ENCODE measurements around the gene KRT10. TPM values are rescaled to one million over a fixed set of nuclear protein-coding genes. Genes with fewer than 3 reads are reported as not detected.
A peak's percentile ranks its signal among the peaks of the same experiment; 100 is the strongest.

Gene KRT10
- polyA plus RNA-seq, 3 donors: 9.7 to 79.1 (median 58.7) TPM

DNA sequence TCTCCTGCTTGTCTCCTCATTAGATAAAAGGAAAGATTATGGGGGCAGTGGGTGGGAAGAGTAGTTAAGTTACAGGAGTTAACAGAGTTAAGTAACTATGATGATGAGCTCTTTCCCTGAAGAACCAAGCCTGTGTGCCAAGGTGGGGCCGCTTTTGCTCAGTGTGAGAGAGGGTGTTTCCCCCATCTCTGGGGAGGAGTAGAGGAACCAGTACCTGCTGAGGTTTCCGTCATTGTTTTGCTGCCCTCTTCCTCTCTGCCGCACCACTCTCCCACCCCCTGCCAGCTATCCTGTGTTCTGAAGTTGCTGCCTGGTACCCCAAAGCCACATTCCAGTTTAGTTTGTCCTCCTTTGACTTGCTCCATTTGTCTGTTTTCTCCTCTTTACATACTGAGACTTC, 20.8 kb upstream of the KRT10 start:
- Histone ChIP-seq H2AFZ (ENCODE audit: insufficient read depth, low read depth, low read length, poor library complexity, severe bottlenecking) (no peak overlapping the region), H3K4me3 (replicated peaks in 1 of 3; ENCODE audit: low read depth in 2 of 3, low read length in 3 of 3) (no peak overlapping the region), H3K4me2 (replicated peaks; ENCODE audit: extremely low read depth, low read length, poor library complexity, severe bottlenecking) (no peak overlapping the region), H4K20me1 (ENCODE audit: insufficient read depth, low read length) (no peaks in the 10 kb centered on the region), H3K4me1 (ENCODE audit: control insufficient read depth in 1 of 2, insufficient read depth in 2 of 2, low read length in 2 of 2) (no peaks in the 10 kb centered on the region), H3K79me2 (ENCODE audit: insufficient read depth, low read length) (no peaks in the 10 kb centered on the region), H3K27ac (ENCODE audit: low read depth in 1 of 2, low read length in 2 of 2) (no peak overlapping the region), H3K36me3 (replicated peaks in 1 of 2; ENCODE audit: control insufficient read depth in 1 of 2, insufficient read depth in 2 of 2, low read length in 2 of 2) (no peaks in the 10 kb centered on the region), H3K9me3 (replicated peaks in 1 of 2; ENCODE audit: control insufficient read depth in 1 of 2, insufficient read depth in 1 of 2, low read length in 2 of 2) (no peaks in the 10 kb centered on the region), H3K9ac (ENCODE audit: insufficient read depth, low read length, poor library complexity, severe bottlenecking) (no peak overlapping the region), H3K27me3 (ENCODE audit: control insufficient read depth in 2 of 2, insufficient read depth in 2 of 2, low read length in 2 of 2) (peaks cover 7 to 14% of the 10 kb centered on the region in 2 donors)
- Mint-ChIP-seq H3K4me3 (peak overlapping the region in 1 of 2 donors; percentile 27), H3K9me3 (peaks cover 0 to 8% (median 0%) of the 10 kb centered on the region in 7 donors), H3K36me3 (no peaks in the 10 kb centered on the region), H3K27ac (no peak overlapping the region), H3K4me1 (no peaks in the 10 kb centered on the region), H3K27me3 (ENCODE audit: low read depth in 3 of 3) (peaks cover 20 to 50% (median 34%) of the 10 kb centered on the region in 3 donors)
- intact Hi-C loops (cut with micrococcal nuclease): no loop called here
- TF ChIP-seq, protein P1, sequence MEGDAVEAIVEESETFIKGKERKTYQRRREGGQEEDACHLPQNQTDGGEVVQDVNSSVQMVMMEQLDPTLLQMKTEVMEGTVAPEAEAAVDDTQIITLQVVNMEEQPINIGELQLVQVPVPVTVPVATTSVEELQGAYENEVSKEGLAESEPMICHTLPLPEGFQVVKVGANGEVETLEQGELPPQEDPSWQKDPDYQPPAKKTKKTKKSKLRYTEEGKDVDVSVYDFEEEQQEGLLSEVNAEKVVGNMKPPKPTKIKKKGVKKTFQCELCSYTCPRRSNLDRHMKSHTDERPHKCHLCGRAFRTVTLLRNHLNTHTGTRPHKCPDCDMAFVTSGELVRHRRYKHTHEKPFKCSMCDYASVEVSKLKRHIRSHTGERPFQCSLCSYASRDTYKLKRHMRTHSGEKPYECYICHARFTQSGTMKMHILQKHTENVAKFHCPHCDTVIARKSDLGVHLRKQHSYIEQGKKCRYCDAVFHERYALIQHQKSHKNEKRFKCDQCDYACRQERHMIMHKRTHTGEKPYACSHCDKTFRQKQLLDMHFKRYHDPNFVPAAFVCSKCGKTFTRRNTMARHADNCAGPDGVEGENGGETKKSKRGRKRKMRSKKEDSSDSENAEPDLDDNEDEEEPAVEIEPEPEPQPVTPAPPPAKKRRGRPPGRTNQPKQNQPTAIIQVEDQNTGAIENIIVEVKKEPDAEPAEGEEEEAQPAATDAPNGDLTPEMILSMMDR (IDR thresholded peaks at IDR 0.05): no peak
- no peak for DNase-seq
- no CpG with 5 or more reads among the region's 3 CpGs for WGBS (ENCODE audit: insufficient coverage)

- Histone ChIP-seq H3K4me1 (ENCODE audit: control insufficient read depth in 1 of 2, insufficient read depth in 2 of 2, low read length in 2 of 2) (no peaks in the 10 kb centered on the region), H3K79me2 (ENCODE audit: insufficient read depth, low read length) (no peaks in the 10 kb centered on the region), H3K36me3 (replicated peaks in 1 of 2; ENCODE audit: control insufficient read depth in 1 of 2, insufficient read depth in 2 of 2, low read length in 2 of 2) (no peaks in the 10 kb centered on the region), H3K27ac (ENCODE audit: low read depth in 1 of 2, low read length in 2 of 2) (no peak overlapping the region), H4K20me1 (ENCODE audit: insufficient read depth, low read length) (no peaks in the 10 kb centered on the region), H3K9ac (ENCODE audit: insufficient read depth, low read length, poor library complexity, severe bottlenecking) (no peak overlapping the region), H3K9me3 (replicated peaks in 1 of 2; ENCODE audit: control insufficient read depth in 1 of 2, insufficient read depth in 1 of 2, low read length in 2 of 2) (no peaks in the 10 kb centered on the region), H3K4me3 (replicated peaks in 1 of 3; ENCODE audit: low read depth in 2 of 3, low read length in 3 of 3) (no peak overlapping the region), H3K4me2 (replicated peaks; ENCODE audit: extremely low read depth, low read length, poor library complexity, severe bottlenecking) (no peak overlapping the region), H3K27me3 (ENCODE audit: control insufficient read depth in 2 of 2, insufficient read depth in 2 of 2, low read length in 2 of 2) (peaks cover 7 to 13% of the 10 kb centered on the region in 2 donors), H2AFZ (ENCODE audit: insufficient read depth, low read depth, low read length, poor library complexity, severe bottlenecking) (no peak overlapping the region)
- TF ChIP-seq, protein P1 (IDR thresholded peaks at IDR 0.05): no peak
- no peaks in the 10 kb centered on the region for H3K4me1 Mint-ChIP-seq
- H3K9me3 Mint-ChIP-seq: peaks cover 0 to 8% (median 0%) of the 10 kb centered on the region in 7 donors
- WGBS (ENCODE audit: insufficient coverage): no CpG with 5 or more reads among the region's 3 CpGs
- no peak for DNase-seq
- no peak overlapping the region for H3K4me3 Mint-ChIP-seq
- no peak overlapping the region for H3K27ac Mint-ChIP-seq
- H3K36me3 Mint-ChIP-seq: no peaks in the 10 kb centered on the region
- intact Hi-C loops (cut with micrococcal nuclease): no loop called here
- peaks cover 18 to 44% (median 32%) of the 10 kb centered on the region in 3 donors for H3K27me3 Mint-ChIP-seq (ENCODE audit: low read depth in 3 of 3)
Observed at GRCh38 chr17:40841246-40841645, 18.8 kb upstream of the KRT10 start.
